ENCODE measurements around the gene NPHP3.

The NPHP3 gene

GRCh38 chr3:132650153-132650552, 72.1 kb downstream of the NPHP3 start:
- ChIA-PET CTCF (no interaction called here), POLR2A (no interaction called here)
- no peak overlapping the region for H3K27ac ChIP-seq (ENCODE audit: extremely low read depth, low read depth, low read length)
- H3K36me3 ChIP-seq (ENCODE audit: control insufficient read depth in 2 of 2, insufficient read depth in 1 of 2, low read length in 2 of 2) = no peaks in the 10 kb centered on the region
- H3K4me3 ChIP-seq (ENCODE audit: low read depth, low read length) = no peak overlapping the region
- H3K4me1 ChIP-seq (ENCODE audit: control insufficient read depth, insufficient read depth, low read length) = no peaks in the 10 kb centered on the region
- no peaks in the 10 kb centered on the region for H3K9me3 ChIP-seq (ENCODE audit: control insufficient read depth, insufficient read depth, low read depth, low read length)
- TF ChIP-seq ZNF416 (tag by site-specific recombination; IDR thresholded peaks at IDR 0.05) (no peak), ZNF561 (tag by site-specific recombination; IDR thresholded peaks at IDR 0.05; ENCODE audit: borderline replicate concordance) (no peak)

GRCh38 chr3:132645058-132645457, 77.2 kb downstream of the NPHP3 start:
- Histone ChIP-seq H3K9me3 (ENCODE audit: control insufficient read depth, insufficient read depth, low read depth, low read length) (no peaks in the 10 kb centered on the region), H3K36me3 (ENCODE audit: control insufficient read depth in 2 of 2, insufficient read depth in 1 of 2, low read length in 2 of 2) (peaks cover 0 to 14% of the 10 kb centered on the region in 2 experiments; a peak in 2 of 3 replicates), H3K4me3 (ENCODE audit: low read depth, low read length) (no peak overlapping the region), H3K27ac (ENCODE audit: extremely low read depth, low read depth, low read length) (no peak overlapping the region), H3K4me1 (ENCODE audit: control insufficient read depth, insufficient read depth, low read length) (no peaks in the 10 kb centered on the region)
- no peak for TF ChIP-seq PBX3 (CRISPR knock-in tag; IDR thresholded peaks at IDR 0.05)
- no peak for TF ChIP-seq ZNF843 (tag by site-specific recombination; IDR thresholded peaks at IDR 0.05)
- TF ChIP-seq ZBTB49 (tag by site-specific recombination; IDR thresholded peaks at IDR 0.05; ENCODE audit: low read depth) = no peak
- no peak for TF ChIP-seq IKZF3 (tag by site-specific recombination; IDR thresholded peaks at IDR 0.05)
- TF ChIP-seq ZNF184 (tag by site-specific recombination; IDR thresholded peaks at IDR 0.05) = no peak
- TF ChIP-seq ZNF449 (tag by site-specific recombination; IDR thresholded peaks at IDR 0.05) = no peak
- TF ChIP-seq ZNF157 (tag by site-specific recombination; IDR thresholded peaks at IDR 0.05) = no peak
- TF ChIP-seq TRIM28 (IDR thresholded peaks at IDR 0.05; ENCODE audit: borderline replicate concordance, low read length) = no peak
- TF ChIP-seq ZNF670 (tag by site-specific recombination; IDR thresholded peaks at IDR 0.05; ENCODE audit: low read depth) = no peak
- no peak for TF ChIP-seq ZNF549 (tag by site-specific recombination; IDR thresholded peaks at IDR 0.05)
- no peak for TF ChIP-seq ZSCAN16 (tag by site-specific recombination; IDR thresholded peaks at IDR 0.05)
- TF ChIP-seq BCL11B (tag by site-specific recombination; IDR thresholded peaks at IDR 0.05; ENCODE audit: low read depth) = no peak
- ChIA-PET CTCF (interaction anchor here (1.0 kb wide), 1 partner anchor 9 kb away, joined by 3 read pairs; no protein-coding TSS in a partner anchor), POLR2A (no interaction called here)

- TF ChIP-seq ZNF221 (tag by site-specific recombination; IDR thresholded peaks at IDR 0.05; ENCODE audit: borderline replicate concordance) (no peak), MEIS1 (CRISPR knock-in tag; IDR thresholded peaks at IDR 0.05; ENCODE audit: borderline replicate concordance) (no peak), TCF7L2 (IDR thresholded peaks at IDR 0.05; ENCODE audit: borderline replicate concordance, low read depth, low read length) (no peak), ZBTB8A (tag by site-specific recombination; IDR thresholded peaks at IDR 0.05) (no peak), ZNF404 (tag by site-specific recombination; IDR thresholded peaks at IDR 0.05) (no peak)
- POLR2A ChIA-PET = no interaction called here
- Histone ChIP-seq H3K9me3 (ENCODE audit: control insufficient read depth, insufficient read depth, low read depth, low read length) (no peaks in the 10 kb centered on the region), H3K36me3 (ENCODE audit: control insufficient read depth in 2 of 2, insufficient read depth in 1 of 2, low read length in 2 of 2) (peaks cover 0 to 22% of the 10 kb centered on the region in 2 experiments), H3K4me1 (ENCODE audit: control insufficient read depth, insufficient read depth, low read length) (no peaks in the 10 kb centered on the region), H3K4me3 (ENCODE audit: low read depth, low read length) (no peak overlapping the region), H3K27ac (ENCODE audit: extremely low read depth, low read depth, low read length) (no peak overlapping the region)
- CTCF ChIA-PET = interaction anchor here (0.6 to 3.1 kb wide), 8 partner anchors 17 to 619 kb away, joined by 3 to 28 read pairs (median 4); no protein-coding TSS in a partner anchor
These were observed 78.8 kb downstream of the NPHP3 start for GRCh38 chr3:132643366-132643765.
